ENCODE results near the gene ZBTB16.

ZBTB16 gene

GRCh38 chr11:114289779-114290178 lies 230.3 kb downstream of the ZBTB16 start:
- DNase-seq, result no peak

GRCh38 chr11:114290503-114291235 lies 231.2 kb downstream of the ZBTB16 start:
- no peak for DNase-seq

GRCh38 chr11:114291381-114291780 lies 231.9 kb downstream of the ZBTB16 start:
- no peak for DNase-seq

- peak; percentile 80 for DNase-seq
Measured at GRCh38 chr11:114291842-114292680, 232.6 kb downstream of the ZBTB16 start.

- no peak for DNase-seq
Measured at GRCh38 chr11:114293201-114293711, 233.7 kb downstream of the ZBTB16 start.

GRCh38 chr11:114295676-114296604 lies 236.4 kb downstream of the ZBTB16 start, which contains the start of gene NNMT:
NNMT (plus strand) TSS chr11:114296399; CDS start chr11:114296557, 158 bp downstream.
- peak; percentile 34 for DNase-seq

GRCh38 chr11:114296605-114297372 lies 237.3 kb downstream of the ZBTB16 start:
- no peak for DNase-seq

GRCh38 chr11:114297806-114298709 lies 238.5 kb downstream of the ZBTB16 start:
- no peak for DNase-seq

- no peak for DNase-seq
Measured at GRCh38 chr11:114298710-114299109, 239.2 kb downstream of the ZBTB16 start.
